ENCODE measurements around the gene BAIAP2. TPM values are rescaled to one million over a fixed set of nuclear protein-coding genes. Genes with fewer than 3 reads are reported as not detected.
"Not testable (repeated sequence)": the region's sequence is repeated elsewhere in the genome, so short reads cannot be mapped to it uniquely, and the experiment has no call there.

Gene BAIAP2
- polyA plus RNA-seq, 3 donors, result 43.7 to 47.5 (median 44.5) TPM

DNA sequence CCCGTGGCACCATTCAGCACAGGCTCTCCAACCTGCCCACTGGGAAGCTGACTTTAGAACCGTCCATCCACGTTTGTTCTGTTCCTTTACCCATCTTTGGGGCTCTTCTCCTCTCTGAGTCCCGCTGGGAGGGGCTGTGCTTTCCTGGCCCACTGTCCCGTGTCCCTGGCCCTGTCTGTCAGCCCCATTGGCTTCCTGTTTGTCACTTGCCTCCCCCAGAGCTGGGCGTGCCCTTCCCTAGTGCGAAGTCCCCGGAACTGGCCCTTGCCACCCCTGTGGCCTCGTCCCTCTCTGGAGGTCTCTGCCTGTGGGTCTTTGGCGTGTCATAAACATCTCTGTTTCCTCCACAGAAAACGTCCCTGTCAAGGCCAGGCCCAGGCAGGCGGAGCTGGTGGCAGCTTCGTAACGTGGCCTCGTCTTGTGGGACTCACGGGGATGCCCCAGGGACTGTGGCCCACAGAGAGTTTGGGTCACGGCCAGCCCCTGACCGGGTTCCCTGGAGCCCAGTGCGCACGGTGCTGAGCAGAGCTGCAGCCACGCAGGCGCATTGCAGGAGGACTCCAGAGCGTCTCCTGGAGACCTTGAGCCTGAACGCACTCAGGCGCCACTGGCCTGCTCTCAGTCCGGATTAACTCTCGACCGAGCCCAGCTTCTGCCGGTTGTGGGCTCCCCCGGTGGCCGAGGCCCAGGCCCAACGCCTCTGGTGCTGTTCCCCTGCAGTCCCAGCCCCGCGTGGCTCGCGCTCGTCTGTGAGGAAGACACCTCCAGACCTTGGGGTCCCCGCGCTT, 36.0 kb upstream of the BAIAP2 start:
- no peak for DNase-seq (ENCODE audit: extremely low read depth in 1 of 11, low read depth in 9 of 11, low spot score in 4 of 11)

DNA sequence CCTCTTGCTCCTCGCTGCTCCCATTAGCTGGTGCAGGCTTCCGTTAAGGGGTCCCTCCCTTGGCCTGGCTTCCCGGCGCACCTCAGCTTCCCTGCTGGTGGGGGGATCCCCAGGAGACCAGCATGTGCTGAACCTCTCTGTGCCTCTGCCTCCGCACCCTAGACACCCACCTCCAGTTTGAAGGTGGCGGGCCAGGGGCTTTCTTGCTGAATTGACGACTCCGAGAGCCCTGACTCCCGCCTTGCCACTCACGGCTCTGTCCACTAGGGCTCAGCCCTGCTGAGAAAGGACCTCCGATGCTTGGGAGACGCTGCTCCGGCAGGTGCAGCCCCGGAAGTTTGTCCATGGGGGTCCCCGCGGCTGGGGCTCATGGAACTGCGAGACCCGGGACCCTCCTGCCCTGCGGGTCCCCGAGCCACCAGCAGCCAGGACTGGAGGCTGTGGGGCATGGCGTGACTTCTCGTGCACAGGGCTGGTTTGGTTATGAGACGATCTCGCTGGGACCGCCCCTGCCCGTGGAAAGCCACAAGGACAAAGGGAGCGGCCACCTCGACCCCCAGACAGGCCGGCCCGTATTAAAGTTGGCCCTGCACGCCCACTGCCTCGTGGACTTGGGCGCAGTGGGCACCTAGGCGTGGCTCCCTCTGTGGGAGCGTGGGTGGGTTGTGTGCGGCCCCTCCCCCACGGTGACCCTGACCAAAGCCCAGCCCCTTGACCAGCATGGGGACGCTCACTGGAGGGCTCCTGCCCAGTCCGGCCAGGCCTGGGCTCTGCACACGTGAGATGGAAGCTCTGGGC, 35.2 kb upstream of the BAIAP2 start:
- no peak for DNase-seq (ENCODE audit: extremely low read depth in 1 of 11, low read depth in 9 of 11, low spot score in 4 of 11)

DNA sequence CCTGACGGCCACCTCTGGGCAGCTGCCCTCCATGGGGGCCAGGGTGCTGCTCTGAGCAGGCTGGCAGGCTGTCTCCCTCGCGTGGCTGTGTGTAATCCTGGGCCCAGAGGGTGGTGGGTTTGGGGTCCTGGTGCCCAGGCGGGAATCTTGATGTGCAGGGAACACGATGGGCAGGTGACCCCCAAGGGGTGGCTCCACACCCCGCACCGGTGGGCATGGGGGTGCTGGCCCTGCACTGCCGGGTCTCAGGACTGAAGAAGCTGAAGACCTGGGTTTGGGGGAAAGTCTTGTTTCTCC, 34.7 kb upstream of the BAIAP2 start:
- DNase-seq (ENCODE audit: extremely low read depth in 1 of 11, low read depth in 9 of 11, low spot score in 4 of 11), result no peak

DNA sequence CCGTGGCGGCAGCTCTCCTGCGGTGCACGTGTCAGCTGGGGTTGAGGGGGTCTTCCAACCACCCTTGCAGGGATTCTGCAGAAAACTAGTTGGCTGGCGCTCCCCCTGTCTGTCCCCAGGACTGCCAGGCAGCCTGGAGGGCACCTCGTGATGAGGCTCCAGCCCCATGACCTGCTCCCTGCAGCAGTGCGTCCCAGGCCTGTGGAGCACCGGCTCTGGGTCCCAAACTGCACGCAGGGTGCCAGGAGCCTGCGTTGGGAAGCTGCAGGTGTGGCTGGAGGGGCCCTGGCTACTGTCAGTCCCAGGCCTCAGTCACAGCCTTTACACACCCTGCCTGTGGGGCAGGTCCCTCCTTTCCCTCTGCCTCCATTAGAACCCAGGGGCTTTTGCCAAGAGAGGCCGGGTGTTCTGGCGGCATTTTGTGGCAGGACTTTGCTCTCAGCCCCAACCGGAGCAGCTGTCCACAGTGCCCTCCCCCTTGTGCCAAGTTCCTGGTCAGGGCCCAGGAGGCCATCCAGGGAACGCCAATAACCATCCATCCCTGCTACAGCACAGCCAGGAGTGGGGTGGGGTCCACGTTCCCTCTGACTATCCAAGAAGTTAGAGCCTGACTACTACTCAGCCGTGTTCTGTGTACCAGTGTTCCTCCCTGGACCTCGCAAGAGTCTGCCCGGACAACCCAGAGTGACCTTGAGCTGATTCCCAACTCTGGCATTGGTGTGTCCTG, 34.2 kb upstream of the BAIAP2 start:
- DNase-seq (ENCODE audit: extremely low read depth in 1 of 11, low read depth in 9 of 11, low spot score in 4 of 11), result no peak

DNA sequence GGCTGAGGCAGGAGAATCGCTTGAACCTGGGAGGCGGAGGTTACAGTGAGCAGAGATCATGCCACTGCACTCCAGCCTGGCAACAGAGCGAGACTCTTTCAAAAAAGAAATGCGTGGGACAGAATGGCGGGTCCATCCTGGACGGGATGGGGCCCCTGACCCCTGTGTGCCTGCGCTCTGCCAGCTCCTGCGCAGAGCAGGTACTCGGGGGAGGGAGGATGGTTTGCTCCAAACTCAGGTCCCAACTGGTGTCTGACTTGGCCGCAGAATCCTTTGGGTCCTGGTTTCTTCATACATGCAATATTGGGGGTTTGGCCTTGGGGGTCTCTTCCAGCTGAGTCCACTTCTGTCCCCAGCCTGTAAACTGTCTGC, 33.0 kb upstream of the BAIAP2 start:
- no peak for DNase-seq (ENCODE audit: extremely low read depth in 1 of 11, low read depth in 9 of 11, low spot score in 4 of 11)

DNA sequence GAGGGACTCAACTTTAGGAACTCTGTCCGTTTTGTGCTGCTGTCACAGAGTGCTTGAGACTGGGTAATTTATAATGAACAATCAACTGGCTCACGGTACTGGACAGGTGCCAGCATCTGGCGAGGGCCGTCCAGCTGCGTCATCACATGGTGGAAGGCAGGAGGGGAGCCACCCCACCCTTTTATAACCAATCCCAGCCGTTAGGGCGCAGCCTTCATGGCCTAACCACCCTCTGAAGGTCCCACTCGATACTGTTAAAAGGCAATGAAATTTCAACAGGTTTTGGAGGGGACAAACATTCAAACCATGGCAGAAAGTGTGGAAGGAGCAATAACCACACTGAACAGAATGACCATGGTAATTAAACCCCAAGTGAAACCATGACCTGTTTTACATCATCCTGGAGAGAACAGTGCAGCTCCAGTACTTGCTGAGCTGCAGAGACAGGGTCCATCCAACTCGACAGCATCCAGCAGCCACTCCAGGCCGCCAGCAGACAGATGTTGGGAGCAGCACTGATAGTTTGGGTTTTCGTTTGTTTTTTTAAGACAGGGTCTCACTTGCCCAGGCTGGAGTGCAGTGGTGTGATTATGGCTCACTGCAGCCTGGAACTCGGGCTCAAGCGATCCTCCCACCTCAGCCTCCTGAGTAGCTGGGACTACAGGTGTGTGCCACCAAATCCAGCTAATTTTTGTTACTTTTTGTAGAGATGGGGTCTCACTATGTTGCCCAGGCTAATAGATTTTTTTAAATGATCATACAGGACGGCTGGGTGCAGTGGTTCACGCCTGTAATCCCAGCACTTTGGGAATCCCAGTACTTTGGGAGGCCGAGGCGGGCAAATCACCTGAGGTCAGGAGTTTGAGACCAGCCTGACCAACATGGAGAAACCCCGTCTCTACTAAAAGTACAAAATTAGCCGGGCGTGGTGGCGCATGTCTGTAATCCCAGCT, 32.3 kb upstream of the BAIAP2 start:
- no peak for DNase-seq (ENCODE audit: extremely low read depth in 1 of 11, low read depth in 9 of 11, low spot score in 4 of 11)

DNA sequence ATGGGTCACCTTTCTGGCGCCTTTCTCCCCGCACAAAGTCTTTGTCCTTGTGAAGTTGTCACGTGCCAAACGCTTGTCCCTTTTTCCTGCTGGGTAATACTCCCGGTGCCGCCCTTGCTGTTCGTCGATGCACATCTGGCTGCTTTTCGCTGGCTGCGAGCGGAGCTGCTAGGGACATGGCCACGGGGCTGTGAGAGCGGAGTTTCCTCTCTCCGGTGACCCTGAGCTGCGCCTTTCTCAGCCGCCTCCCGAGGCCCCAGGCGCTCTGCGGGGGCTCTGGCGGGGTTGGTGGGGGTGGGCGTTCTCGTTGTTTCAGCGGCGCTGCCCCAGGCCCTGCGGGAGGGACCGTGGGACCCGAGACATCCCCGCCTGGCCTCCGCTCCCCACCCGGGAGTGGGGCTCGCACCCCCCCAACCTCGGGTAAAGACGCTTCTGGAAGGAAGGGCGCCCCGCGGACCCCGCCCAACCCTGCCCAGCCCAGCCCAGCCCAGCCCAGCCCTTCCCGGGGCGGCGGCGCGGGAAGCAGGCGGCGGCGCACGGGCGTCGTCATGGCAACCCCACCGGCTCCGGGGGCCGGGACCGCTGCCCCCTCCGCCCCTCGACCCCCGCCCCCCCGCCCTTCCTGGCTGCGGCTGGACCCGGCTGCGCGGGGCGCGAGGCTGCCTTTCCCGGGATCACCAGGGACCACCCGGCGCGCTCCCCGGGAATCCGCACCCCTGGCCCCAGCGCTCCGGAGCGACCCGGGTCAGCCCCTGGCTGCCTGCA, 31.1 kb upstream of the BAIAP2 start:
- no peak for DNase-seq (ENCODE audit: extremely low read depth in 1 of 11, low read depth in 9 of 11, low spot score in 4 of 11)

DNA sequence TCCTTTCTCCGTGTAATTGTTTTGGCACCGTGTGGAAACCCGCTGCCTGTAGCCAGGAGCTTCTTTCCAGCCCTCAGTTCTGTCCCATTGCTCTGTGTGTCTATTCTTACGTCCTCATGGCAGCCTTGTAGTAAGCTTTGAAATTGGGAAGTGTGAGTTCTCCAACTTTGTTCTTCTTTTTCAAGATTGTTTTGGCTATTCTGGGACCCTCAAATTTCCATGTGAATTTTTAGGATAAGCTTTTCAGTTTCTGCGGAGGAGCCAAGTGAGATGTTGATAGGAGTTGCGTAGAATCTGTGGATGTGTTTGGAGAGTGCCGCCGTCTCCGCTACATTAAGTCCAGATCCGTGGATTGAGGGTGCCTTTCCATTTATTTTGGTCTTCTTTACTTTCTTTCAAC, 28.1 kb upstream of the BAIAP2 start:
- no peak for DNase-seq (ENCODE audit: extremely low read depth in 1 of 11, low read depth in 9 of 11, low spot score in 4 of 11)

DNA sequence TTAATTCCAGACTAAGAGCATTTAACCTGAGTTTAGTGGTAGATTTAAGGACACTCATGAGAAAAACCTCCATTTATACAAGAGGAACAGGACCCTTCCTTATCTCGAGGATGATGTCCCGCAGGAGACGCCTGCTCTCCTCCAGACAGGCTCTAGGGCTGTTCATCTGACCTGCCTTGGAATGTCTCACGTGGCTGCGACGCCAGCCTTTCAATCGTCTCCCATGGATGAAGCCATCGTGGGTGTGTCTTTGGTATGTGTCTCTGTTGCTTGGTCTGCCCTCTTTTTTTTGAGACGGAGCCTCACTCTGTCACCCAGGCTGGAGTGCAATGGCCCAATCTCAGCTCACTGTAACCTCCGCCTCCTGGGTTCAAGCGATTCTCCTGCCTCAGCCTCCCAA, 26.8 kb upstream of the BAIAP2 start:
- DNase-seq (ENCODE audit: extremely low read depth in 1 of 11, low read depth in 9 of 11, low spot score in 4 of 11), result no peak

DNA sequence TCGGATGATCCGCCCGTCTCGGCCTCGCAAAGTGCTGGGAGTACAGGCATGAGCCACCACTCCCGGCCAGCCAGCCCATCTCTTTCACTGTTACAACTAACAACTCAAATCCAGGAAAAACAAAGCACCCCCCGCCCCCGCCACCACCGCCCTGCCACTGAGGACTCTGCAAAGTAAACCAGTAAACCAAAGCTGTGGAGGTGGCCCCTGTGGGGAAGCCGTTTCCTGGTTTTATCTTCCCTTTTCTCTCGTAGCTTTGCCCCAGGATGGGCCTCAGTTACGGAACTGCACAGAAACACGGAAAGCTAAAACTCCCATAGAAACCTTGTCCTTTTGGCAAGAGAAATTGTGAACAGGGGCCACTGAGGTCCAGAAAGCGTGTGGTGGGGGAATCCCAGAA, 25.8 kb upstream of the BAIAP2 start:
- DNase-seq (ENCODE audit: extremely low read depth in 1 of 11, low read depth in 9 of 11, low spot score in 4 of 11), result no peak

DNA sequence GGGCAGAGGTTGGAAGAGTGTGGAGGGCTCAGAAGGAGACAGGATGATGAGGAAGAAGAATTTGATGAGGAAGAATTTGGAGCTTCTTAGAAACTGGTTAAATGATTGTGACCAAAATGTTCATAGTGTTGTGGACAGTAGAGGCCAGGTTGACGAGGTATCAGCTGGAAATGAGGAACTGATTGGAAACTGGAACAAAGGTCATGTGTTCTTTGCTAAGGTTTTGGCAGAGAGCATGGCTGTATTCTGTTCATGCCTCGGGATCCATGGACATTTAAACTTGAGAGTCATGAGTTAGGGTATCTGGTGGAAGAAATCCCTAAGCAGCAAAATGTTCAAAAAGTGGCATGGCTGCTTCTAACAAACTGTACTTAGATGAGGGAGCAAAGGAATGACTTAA, 24.0 kb upstream of the BAIAP2 start:
- no peak for DNase-seq (ENCODE audit: extremely low read depth in 1 of 11, low read depth in 9 of 11, low spot score in 4 of 11)

DNA sequence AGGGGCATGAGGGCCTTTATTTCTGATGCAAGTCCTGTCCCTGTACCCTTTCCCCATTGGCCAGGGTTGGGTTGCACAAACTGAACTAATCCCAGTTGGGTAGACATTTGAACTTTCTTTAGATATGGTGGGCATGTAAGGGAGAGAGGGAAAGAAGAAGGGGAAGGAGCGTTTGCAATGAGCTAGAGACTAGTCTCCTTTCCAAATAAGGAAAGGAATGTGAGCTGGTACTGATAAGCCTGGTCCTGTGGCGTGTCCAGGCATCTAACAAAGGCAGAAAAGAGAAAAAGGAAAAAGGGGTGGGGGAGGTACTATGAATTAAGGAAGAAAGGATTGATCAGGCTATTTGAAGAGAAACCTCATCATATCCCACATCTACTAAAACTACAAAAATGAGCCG, 23.0 kb upstream of the BAIAP2 start:
- DNase-seq (ENCODE audit: extremely low read depth in 1 of 11, low read depth in 9 of 11, low spot score in 4 of 11), result no peak

DNA sequence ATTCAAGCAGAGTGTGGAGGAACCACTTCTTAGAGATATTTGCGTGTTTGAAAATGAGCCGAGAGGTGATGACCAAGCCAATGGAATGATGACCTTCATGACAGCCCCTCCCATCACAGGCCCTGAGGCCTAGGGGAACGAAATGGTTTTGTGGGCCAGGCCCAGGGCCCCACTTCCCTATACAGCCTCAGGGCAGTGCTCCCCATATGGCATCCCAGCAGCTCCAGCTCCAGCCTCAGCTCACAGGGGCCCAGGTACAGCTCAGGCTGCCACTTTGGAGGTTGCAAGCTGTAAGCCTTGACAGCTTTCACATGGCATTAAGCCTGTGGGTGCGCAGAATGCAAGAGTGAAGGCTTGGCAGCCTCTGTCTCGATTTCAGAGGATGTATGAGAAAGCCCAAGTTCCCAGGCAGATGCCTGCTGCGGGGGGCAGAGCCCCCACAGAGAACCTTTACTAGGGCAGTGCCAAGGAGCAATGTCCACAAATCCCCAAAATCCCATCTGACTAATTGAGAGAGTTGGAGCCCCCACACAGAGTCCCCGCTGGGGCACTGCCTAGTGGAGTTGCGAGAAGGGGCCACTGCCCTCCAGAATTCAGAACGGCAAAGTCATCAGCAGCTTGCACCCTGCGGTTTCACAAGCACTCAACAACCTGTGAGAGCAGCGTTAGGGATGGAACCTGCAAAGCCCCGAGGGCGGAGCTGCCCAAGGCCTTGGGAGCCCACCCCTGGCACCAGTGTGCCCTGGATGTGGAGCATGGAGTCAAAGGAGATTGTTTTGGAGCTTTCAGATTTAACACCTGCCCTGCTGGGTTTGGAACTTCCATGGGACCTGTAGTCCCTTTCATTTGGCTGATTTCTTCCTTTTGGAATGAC, 22.1 kb upstream of the BAIAP2 start:
- DNase-seq (ENCODE audit: extremely low read depth in 1 of 11, low read depth in 9 of 11, low spot score in 4 of 11), result no peak

DNA sequence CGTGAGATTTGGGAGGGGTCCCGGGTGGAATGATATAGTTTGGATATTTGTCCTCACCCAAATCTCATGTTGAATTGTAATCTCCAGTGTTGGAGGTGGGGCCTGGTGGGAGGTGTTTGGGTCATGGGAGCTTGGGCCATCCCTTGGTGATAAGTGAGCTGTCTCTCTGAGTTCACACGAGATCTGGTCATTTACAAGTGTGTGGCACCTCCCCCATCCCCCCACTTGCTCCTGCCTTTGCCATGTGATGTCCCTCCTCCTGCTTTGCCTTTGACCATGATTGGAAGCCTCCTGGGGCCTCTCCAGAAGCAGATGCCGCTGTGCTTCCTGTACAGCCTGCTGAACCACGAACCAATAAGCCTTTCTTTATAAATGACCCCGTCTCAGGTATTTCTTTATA, 21.3 kb upstream of the BAIAP2 start:
- no peak for DNase-seq (ENCODE audit: extremely low read depth in 1 of 11, low read depth in 9 of 11, low spot score in 4 of 11)

DNA sequence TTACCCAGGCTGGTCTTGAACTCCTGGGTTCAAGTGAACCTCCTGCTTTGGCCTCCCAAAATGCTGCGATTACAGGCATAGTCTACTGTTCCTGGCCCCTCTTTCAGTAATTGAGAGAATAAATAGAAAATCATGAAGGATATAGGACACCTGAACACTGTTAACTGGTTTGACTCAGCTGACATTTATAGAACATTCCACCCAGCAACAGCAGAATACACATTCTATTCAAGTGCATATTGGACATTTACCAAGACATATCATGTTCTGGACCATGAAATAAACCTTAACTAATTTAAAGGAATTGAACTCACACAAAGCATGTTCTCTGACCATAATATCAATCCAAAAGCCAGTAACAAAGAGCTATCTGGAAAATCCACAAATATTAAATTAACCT, 19.8 kb upstream of the BAIAP2 start:
- DNase-seq (ENCODE audit: extremely low read depth in 1 of 11, low read depth in 9 of 11, low spot score in 4 of 11), result no peak

DNA sequence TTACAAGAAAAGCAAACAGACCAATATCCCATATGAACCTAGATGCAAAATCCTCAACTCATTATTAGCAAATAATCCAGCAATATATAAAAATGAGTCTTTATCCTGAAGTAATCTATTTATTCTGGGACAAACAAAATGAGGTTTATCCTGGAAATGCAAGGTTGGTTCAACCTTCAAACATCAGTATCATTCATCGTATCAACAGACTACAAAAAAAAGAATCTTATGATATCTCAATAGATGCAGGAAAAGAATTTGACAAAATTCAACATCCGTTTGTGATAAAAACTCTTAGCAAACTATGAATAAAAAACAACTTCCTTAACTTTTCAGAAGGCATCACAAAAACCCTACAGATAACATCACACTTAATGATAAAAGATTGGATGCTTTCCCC, 18.4 kb upstream of the BAIAP2 start:
- no peak for DNase-seq (ENCODE audit: extremely low read depth in 1 of 11, low read depth in 9 of 11, low spot score in 4 of 11)

DNA sequence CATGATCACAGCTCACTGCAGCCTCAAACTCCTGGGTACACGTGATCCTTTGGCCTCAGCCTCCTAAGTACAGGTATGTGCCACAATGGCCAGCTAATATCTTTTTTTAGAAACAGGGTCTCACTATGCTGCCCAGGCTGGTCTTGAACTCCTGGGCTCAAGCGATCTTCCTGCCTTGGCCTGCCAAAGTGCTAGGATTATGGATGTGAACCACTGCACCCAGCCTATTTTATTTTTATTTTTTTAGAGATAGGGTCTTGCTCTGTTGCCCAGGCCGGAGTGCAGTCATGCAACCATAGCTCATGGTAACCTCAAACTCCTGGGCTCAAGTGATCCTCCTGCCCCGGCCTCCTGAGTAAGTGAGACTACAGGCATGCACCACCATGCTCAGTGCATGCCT, 17.6 kb upstream of the BAIAP2 start:
- not testable (repeated sequence) for DNase-seq (ENCODE audit: extremely low read depth in 1 of 11, low read depth in 9 of 11, low spot score in 4 of 11)

All from renal cortex interstitium (tissue), 11 donors.